ENCODE results near the gene SLC5A9.

Gene SLC5A9

DNA sequence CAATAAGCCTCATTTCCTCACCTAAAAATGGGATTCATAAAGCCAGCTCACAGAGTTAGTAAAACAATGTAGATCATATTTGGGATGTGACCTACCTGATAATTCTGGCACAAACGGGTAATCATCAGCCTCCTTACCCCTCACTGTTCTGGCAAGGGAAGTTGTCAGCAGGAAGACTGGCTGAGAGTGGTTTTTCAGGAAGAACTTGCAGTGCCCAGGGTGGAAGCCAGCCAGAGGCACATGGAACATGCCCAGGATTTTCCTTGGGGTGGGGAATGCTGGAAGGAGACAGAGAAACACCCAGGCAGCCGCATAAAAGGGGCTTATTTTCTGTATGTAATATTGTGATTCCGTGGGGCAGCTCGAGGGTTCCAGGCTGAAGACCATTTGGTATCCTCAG, 7.7 kb upstream of the SLC5A9 start:
- no peak for DNase-seq

DNA sequence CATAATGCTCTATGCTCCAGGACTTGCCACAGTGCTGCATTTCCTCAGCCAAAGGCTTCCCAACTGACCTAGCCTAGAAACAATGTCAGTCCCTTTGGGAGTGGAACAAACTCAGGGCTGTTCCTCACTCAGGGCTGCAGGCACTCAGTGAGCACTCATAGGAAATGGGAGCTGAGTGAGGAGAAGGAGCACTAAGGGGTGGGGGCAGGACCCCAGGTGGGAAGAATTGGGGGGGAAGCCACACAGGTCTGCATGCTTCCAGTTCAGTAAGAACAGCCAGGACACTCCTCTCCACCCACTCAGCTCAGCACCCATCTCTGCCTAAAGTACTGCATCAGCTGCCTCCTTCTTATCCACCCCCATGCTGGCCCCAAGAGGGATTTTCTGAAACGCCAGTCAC, 7.3 kb upstream of the SLC5A9 start:
- no peak for DNase-seq

DNA sequence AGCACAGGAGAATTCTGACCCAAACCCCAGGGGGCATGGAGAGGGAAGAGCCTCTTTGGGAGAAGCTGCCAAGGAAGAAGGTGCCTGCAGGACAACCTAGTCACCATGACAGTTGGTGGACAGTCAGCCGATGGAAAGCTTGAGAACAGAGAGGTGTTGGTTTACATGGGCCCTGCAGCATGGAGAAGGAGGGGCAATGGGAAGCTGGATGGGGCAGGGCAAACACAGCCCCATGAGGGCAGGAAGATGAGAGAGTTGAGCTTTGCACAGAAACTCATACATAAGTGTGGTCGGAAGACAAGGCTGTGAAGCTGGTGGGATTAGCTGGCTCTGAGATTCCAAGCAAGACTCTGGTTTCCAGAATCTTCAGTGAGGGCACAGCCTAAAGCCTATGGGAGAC, 6.6 kb upstream of the SLC5A9 start:
- DNase-seq = no peak

DNA sequence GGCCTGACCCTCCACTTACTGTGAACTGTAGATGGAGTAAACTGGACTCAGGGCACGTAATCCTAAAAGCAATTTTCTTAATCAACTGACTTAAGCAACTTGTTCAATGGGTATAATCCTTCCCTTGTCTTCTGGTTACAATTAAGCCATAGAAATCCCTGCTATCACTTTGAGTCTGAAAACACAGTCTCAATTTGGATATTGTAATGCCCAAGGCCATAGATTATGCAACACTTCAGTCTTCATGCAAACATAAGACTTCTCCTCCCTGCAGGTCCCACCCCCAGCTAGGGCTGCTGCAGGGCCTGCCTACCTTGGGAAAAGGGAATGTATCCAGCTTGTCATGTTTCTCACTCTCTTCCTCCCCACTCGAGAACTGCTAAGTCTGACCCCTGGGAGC, 6.2 kb upstream of the SLC5A9 start:
- no peak for DNase-seq

DNA sequence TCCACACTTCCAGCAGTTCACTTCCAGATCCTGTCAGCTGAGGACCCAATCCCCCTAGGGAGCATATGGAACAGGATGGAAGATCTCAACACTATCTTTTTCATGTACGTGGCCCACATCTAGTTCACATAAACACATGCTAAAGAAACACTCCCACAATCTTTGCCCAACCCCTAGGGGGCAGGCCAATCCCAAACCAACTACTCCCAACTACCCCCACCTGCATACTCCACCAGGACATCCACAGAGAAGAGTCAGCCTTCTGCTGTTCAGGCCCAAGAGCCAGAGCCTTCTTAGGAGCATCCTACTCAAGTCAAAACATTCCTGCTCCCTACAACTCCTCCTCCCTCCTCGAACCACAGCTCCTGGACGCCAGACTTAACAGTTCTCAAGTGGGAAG, 5.6 kb upstream of the SLC5A9 start:
- DNase-seq = no peak

DNA sequence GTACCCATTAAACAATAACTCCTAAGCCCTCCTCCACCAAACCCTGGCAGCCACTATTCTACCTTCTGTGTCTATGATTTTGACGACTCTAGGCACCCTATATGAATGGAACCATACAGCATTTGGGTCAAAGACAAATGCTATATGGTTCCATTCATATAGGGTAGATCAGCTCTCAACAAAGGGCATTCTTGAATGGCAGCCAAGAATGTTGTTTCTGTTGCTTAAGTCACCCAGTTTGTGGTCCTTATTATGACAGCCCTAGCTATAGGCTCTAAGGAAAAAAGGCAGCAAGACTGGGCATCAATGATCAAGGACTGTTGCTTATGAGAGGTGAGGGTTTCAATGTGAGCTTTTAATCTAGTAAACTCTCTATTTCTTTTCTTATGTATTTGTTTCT, 4.7 kb upstream of the SLC5A9 start:
- DNase-seq = no peak

DNA sequence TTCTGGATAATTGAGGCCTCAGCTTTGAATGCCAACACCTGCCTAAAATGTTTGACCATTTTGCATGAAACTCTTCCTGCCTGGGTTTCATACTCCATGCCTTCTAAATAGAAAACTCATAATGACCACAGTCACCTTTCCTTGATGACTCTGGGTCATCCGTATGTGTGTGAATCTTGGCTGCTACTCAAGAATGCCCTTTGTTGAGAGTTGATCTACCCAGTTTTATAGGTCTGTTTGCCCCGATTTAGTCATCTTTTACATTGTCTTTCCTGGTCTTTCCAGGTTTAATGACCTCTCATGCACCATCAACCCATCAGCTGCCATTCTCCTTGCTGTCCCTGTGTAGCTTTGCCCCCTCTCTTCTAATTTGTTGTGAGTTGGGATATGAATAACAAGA, 2.7 kb upstream of the SLC5A9 start:
- no peak for DNase-seq

DNA sequence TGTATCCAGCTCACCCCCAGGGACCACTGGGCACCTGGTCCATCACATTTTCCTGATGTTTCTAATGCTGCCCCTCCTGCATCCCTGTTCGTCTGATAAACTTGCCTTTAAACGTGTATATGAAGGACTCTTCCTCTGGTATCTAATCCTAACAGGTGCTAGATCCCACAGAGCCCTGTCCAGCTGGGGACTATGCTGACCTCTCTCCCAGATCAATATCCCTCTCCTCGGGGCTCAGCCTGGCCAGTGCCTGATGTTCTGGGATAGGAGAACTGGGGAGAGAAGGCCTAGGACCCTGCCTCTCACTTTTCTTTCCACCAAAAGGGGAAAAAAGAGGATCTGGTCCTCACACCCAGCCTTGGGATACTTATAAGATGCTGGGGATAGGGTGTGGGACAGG, 1.4 kb upstream of the SLC5A9 start:
- DNase-seq = no peak

DNA sequence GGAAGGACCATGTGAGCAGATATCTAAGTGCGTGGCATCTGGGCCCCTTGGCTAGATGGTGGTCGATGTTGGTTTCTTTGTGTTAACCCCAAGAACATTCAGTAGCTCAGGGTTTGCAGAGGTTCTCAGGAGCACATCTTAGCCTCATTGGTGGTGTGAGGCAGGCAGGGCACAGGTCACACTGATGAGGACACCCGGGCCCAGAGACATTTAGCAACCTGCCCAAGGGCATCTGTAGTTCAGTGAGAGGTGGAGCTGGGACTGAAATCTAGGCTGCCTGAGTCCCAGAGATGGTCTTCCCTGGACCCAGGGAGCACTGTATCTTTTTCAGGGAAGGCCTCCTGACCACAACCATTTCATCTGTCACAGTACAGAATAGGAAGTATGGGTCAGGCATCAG, 859 bp upstream of the SLC5A9 start:
- DNase-seq = no peak

DNA sequence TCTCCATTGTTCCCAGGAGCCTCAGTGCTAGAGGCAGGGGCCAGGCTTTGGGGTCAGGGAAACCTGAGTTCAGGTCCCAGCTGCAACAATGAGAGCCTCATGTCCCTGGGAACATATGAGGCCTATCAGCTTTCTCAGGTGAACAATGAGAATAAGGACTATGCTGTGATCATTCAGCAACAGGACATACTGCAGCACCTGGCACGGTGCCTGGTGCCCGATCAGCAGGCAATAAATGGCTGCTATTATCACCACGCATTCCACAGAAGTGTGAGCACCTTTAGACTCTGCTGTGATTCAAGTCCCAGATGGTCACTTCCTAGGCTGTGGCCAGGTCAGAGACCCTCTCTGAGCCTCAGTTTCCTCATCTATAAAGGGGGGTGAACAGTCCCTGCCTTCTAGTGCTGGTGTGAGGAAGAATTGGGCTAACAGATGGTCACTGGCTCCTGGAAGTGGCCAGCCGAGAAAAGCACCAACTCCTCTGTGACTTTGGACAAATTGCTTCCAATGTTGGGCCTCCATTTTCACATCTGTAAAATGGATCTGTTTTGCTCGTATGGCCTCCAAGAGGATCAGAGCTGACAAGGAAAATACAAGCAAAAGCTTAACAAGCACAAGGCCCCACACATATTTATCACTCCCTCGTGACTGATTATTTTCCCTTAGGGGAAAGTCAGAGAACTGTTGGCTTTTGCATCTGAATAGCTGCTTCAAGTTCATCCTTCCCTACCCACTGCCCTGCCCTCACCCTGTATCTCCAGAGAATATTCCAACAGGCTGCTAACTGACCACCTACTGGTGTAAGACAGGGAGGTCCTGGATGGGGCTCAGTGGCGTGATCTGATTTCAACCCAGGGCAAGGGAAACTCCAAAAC, 1.1 kb downstream of the SLC5A9 start:
- DNase-seq = no peak

DNA sequence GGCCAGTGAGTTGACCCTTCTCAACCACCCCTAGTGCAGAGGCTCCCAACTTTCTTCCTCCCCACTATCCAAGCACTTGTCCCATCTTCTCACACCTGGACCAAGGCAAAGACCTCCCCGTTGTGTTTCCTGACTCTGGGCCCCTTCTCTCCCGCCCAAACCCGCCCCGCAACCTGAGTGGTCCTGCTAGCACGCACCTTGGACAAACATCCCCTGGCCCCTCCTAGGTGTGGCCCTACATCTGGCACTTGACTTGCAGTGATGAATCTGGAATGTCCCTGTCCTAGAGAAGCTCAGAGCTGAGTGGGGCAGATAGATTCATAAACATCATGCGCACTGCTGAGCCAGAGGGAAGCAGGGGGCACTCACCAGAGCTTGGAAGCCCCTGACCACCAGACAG, 2.3 kb downstream of the SLC5A9 start:
- DNase-seq = no peak

DNA sequence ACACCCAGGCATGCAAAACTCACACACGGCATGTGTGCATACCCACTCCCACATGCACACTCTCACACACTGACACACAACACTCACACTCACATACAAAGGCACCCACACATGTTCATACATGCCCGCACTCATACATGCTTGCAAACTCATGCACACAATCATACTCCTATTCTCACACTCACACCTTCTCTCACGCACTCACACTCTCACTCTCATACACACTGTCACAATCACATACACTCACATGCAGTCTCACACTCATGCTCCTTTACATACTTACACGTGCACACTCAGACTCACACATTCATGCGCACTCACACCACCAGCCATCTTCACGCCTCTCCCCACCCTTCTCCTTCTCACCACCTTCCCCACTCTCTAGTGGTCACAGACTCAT, 3.1 kb downstream of the SLC5A9 start:
- DNase-seq = no peak

DNA sequence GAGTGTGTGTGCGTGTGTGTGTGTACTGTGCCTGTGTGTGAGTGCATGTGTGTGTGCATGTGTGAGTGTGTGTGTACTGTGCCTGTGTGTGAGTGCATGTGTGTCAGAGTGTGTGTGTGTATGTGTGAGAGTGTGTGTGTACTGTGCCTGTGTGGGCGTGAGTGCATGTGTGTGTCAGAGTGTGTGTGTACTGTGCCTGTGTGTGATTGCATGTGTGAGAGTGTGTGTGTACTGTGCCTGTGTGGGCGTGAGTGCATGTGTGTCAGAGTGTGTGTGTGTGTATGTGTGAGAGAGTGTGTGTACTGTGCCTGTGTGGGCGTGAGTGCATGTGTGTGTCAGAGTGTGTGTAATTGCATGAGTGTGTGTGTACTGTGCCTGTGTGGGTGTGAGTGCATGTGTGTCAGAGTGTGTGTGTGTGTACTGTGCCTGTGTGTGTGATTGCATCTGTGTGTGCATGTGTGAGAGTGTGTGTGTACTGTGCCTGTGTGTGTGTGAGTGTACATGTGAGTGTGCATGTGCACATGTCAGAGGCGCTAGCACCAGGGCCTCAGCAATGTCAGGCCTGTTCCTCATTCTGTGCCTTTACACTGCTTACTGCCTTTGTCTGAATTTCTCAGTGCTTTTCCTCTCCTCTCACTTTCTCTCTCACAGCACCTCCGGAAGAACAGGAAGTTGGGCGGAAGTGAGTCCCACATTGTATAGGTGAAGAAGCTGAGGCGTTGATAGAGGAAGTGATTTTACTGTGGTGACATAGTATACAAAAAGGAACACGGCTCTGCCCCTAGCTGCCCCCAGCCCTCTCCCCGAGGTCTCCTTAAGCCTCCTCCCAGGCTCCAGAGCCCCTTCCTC, 4.9 kb downstream of the SLC5A9 start:
- DNase-seq = no peak

DNA sequence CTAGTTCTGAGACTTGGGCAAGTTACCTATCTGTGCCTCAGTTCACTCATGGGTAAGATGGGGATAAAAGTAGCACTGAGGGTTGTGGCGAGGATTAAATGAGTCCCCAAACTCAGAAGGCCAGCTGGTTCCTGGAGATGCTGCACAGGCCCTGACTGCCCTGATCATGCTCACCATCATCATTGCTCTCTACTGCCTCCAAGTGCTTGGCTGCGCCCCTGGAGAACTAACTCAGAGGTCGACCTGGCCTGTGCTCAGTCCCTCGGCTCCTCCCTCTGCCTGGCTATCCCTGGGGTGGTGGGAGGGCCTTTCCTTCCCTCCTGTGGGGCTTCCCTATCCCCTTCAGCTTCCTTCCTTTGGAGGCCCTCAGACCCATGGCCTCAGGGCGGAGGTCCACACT, 5.6 kb downstream of the SLC5A9 start:
- DNase-seq = no peak

DNA sequence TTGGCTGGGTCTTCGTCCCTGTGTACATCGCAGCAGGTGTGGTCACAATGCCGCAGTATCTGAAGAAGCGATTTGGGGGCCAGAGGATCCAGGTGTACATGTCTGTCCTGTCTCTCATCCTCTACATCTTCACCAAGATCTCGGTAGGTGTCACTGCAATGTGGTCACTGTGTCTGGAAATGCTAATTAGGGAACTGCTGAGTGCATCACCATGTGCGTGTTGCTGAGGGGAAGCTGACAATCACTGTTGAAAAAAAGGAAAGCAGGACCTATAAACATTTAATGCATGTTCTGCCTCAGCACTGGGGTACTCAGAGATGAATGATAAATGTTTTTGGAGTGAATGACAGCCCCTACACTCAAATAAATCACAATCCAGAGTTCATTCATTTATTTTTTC, 6.8 kb downstream of the SLC5A9 start:
- no peak for DNase-seq

DNA sequence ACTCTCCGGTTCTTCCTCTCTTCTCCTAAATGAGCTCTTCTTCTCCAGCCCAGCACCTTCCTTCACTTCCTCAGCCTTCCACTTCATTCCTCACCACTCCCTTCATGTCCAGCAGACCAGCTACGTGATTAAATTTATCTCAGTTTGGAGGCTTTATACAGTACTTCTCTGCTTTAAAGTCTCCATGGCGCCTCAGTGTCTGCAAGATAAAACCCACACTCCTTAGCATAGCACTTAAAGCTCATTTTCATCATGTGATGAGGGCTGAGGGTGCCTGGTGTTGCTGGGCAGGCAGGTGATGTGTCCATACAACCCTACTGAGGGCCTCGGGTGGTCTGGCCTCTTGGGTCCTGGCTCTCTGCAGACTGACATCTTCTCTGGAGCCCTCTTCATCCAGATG, 7.7 kb downstream of the SLC5A9 start:
- no peak for DNase-seq

DNA sequence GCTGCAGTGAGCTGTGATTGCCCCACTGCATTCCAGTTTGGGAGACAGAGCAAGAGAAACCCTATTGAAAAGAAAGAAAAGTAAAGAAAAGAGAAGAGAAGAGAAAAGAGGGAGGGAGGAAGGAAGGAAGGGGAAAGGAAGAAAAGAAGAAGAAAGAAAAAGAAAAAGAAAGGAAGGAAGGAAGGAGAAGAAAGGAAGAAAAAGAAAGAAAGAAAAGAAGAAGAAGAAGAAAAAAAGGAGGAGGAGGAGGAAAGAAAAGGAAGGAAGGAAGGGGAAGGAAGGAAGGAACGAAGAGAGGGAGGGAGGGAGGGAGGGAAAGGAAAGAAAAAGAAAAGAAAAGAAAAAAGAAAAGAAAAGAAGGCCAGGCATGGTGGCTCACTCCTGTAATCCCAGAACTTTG, 10.2 kb downstream of the SLC5A9 start:
- no peak for DNase-seq

DNA sequence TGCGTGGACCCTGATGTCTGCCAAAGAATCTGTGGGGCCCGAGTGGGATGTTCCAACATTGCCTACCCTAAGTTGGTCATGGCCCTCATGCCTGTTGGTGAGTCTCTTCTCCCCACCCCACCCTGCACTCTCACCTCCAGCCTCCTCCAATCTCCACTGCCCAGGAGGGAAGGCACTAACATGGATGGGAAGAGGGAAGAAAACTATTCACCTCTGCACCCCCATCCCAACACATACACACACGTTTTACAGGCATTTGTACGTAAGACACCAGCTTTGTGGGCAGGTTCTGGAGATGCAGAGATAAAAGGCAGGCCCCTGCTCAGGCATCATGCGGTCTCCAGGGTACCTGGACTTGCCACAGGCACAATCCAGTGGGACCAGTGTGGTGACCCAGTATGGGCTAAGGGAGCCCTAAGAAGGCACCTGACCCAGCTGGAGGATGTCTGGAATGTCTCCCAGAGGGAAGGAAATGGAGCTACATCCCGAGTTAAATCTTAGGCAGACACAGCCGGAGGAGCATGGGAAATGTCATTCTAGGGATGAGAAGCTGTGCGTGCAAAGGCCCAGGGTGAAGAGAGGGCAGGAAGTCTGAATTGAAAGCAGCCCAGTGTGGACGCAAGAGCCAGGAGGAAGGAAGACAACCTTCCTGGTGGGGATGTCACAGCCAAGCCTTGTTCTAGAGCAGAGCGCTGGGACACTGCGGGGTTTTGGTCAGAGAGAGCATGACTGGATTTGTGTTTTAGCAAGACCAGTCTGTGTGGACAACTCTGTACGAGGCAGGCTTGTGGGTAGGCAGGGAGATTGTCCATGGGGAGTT, 11.4 kb downstream of the SLC5A9 start:
- DNase-seq = no peak

DNA sequence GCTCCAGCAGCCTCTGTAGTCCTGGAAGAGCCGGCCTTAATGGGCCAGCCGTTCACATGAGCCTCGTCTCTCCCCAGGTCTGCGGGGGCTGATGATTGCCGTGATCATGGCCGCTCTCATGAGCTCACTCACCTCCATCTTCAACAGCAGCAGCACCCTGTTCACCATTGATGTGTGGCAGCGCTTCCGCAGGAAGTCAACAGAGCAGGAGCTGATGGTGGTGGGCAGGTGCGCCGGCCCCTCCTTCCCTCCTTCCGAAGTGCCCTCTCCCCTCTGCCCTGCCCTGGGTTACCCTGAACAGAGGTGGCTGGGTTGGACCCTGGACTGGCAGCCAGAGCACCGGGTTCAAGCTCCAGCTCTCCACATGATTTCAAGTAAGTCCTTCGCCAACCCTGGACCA, 13.1 kb downstream of the SLC5A9 start:
- no peak for DNase-seq

DNA sequence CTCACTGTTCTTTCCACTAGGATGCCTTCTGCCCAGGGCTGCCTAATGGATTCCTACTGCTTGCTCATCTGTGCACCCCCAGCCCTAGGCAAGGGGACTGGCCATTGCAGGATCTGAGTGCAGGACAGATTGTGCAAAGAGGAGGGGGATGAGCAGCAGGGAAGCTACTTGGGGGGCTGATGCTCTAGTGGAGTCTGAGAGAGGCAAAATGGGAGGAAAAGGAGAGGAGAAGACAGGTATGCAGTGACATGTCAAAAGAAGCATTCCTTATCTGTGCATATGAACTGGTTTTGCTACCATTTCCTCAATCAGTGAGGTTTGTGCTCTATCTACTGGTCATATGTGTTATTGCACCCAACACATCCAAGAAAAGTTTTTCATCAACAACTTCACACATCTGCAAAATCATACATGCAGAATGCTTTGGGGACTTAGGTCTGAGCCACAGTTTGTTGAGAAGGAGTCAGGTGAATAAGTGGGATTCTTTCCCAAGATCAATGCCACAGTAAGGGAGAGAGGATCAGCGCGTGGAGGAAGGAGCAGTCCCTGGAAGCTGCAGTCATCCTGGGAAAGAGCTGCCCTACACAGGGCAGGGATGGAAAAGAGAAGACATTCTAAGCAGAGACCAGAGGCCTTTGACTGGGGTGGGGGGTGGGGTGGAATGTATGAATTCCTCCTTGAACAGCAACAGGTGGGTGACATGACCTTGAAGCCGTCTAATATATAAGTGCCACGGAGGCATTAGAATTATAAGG, 14.4 kb downstream of the SLC5A9 start:
- DNase-seq = no peak

DNA sequence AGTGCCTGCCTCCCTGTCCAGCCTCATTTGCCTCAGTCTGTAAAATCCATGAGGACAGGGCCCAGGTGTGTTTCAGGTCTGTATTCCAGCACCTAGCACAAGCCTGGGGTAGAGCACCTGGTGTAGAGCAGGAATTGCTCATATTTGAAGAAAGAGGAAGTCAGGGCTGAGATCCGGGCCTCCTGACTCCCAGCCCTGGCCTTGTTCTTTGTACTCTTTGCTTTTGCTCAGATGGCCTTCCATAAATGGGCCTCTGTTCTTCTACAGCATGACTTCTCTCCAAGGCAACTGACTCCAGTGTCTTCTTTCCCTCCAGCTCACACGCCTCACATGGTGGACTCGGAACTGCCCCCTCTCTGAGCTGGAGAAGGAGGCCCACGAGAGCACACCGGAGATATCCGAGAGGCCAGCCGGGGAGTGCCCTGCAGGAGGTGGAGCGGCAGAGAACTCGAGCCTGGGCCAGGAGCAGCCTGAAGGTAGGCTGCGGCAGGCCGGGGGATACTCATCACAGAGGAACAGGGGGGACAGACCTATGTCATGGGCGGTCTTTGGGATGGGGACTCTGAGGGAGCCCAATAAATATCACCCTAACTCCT, 19.7 kb downstream of the SLC5A9 start:
- DNase-seq = no peak

DNA sequence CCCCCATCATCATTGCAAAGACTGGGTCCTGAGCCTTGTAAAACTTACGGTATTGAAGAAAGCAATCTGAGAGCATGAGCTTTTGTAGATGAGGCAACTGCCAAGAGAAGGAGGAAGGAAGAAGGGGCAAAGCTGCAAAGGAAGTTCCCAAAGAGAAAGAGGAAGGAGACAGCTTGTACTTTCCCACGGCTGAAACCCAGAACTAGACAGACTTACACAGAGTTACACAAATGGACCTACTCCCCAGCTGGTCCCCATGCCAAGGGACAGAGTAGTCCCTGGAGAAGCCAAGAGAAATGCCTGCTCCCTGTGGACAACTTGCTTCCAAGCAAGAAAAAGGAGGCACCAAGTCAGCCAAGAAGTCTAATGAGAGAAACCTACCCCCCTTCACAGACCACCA, 22.6 kb downstream of the SLC5A9 start:
- DNase-seq = no peak
